BE2C (cell line): ENCODE measurements around the gene RAPGEF2.

Experiments used
- DNase-seq: peaks from one replicate; pipeline ENCODE4 v3.0.0-alpha.2; 2020
- H3K27me3 ChIP-seq: fragments of 250-450 bp; sonication (Bioruptor Pico); 2 replicates; pipeline ENCODE4 v1.5.1; 2020; ENCODE audit warnings: mild to moderate bottlenecking
- H3K36me3 ChIP-seq: fragments of 250-450 bp; sonication (Bioruptor Pico); 2 replicates; pipeline ENCODE4 v1.5.1; 2020; ENCODE audit warnings: mild to moderate bottlenecking
- H3K4me1 ChIP-seq: fragments of 250-450 bp; sonication (Bioruptor Pico); 2 replicates; pipeline ENCODE4 v1.5.1; 2020
- H3K4me3 ChIP-seq: 2 replicates; pipeline ENCODE4 v1.5.1; 2011; ENCODE audit warnings: low read depth, low read length
- H3K9me3 ChIP-seq: fragments of 250-450 bp; sonication (Bioruptor Pico); 2 replicates; pipeline ENCODE4 v1.5.1; 2020
- CTCF ChIP-seq: IDR thresholded peaks from 2 replicates; pipeline ENCODE4 v1.5.1; 2012; ENCODE audit warnings: mild to moderate bottlenecking, low read depth, low read length

The RAPGEF2 gene

GRCh38 chr4:159283696-159284095 is 180.8 kb downstream of the RAPGEF2 start:
- Histone ChIP-seq H3K9me3 (no peaks in the 10 kb centered on the region), H3K4me1 (peaks cover 4% of the 10 kb centered on the region; the same call in 1 of the 2 replicates), H3K4me3 (no peak overlapping the region), H3K36me3 (peaks cover 18% of the 10 kb centered on the region), H3K27me3 (no peaks in the 10 kb centered on the region)
- no peak for DNase-seq
- TF ChIP-seq CTCF = no peak

GRCh38 chr4:159284113-159284512 is 181.2 kb downstream of the RAPGEF2 start:
- Histone ChIP-seq H3K4me3 (no peak overlapping the region), H3K36me3 (peaks cover 15% of the 10 kb centered on the region), H3K4me1 (peaks cover 5% of the 10 kb centered on the region; the same call in 1 of the 2 replicates), H3K9me3 (no peaks in the 10 kb centered on the region), H3K27me3 (no peaks in the 10 kb centered on the region)
- no peak for TF ChIP-seq CTCF
- no peak for DNase-seq

GRCh38 chr4:159284733-159285132 is 181.9 kb downstream of the RAPGEF2 start:
- H3K9me3 ChIP-seq = no peaks in the 10 kb centered on the region

GRCh38 chr4:159287767-159288166 is 184.9 kb downstream of the RAPGEF2 start:
- Histone ChIP-seq H3K36me3 (peaks cover 10% of the 10 kb centered on the region), H3K4me3 (no peak overlapping the region), H3K4me1 (peaks cover 10% of the 10 kb centered on the region), H3K9me3 (no peaks in the 10 kb centered on the region), H3K27me3 (no peaks in the 10 kb centered on the region)
- no peak for TF ChIP-seq CTCF
- DNase-seq = no peak

More at GRCh38 chr4:159284733-159285132, 181.9 kb downstream of the RAPGEF2 start:
- peaks cover 5% of the 10 kb centered on the region; the same call in 1 of the 2 replicates for H3K4me1 ChIP-seq
- no peak for DNase-seq
- no peaks in the 10 kb centered on the region for H3K27me3 ChIP-seq
- H3K4me3 ChIP-seq = no peak overlapping the region
- TF ChIP-seq CTCF = no peak
- H3K36me3 ChIP-seq = peaks cover 13% of the 10 kb centered on the region

GRCh38 chr4:159289682-159290081 is 186.8 kb downstream of the RAPGEF2 start:
- Histone ChIP-seq H3K36me3 (peaks cover 10% of the 10 kb centered on the region), H3K27me3 (no peaks in the 10 kb centered on the region), H3K4me1 (peaks cover 12% of the 10 kb centered on the region), H3K4me3 (no peak overlapping the region), H3K9me3 (no peaks in the 10 kb centered on the region)
- DNase-seq = no peak
- TF ChIP-seq CTCF = no peak

GRCh38 chr4:159290321-159291030 is 187.6 kb downstream of the RAPGEF2 start:
- Histone ChIP-seq H3K9me3 (no peaks in the 10 kb centered on the region), H3K36me3 (peaks cover 6% of the 10 kb centered on the region), H3K4me1 (peaks cover 12% of the 10 kb centered on the region), H3K27me3 (no peaks in the 10 kb centered on the region), H3K4me3 (no peak overlapping the region)
- no peak for TF ChIP-seq CTCF
- no peak for DNase-seq
